Neutrophil (primary cell): ENCODE results near the gene DSG3.

ENCODE experiments used
- H3K27ac ChIP-seq: fragments of 200-600 bp; sonication (generic); 2 replicates; pipeline ENCODE4 v1.5.1; 2016; ENCODE audit warnings: mild to moderate bottlenecking, moderate library complexity
- H3K27me3 ChIP-seq: fragments of 200-600 bp; sonication (generic); 2 replicates; pipeline ENCODE4 v1.6.0; 2016; ENCODE audit warnings: mild to moderate bottlenecking
- H3K36me3 ChIP-seq: fragments of 200-600 bp; sonication (generic); 2 replicates; pipeline ENCODE4 v1.5.1; 2017
- H3K4me1 ChIP-seq, 2 experiments: fragments of 200-600 bp in 1 of 2; sonication (generic) in 1 of 2; 1 replicate in 1 of 2; 2 replicates in 1 of 2; pipeline versions ENCODE4 v1.5.1 to v1.6.1; 2013 to 2016; ENCODE audit warnings: low read depth in 1 of 2, low read length in 1 of 2, mild to moderate bottlenecking in 1 of 2, moderate library complexity in 1 of 2; ENCODE audit not compliant: control insufficient read depth in 1 of 2, insufficient read depth in 1 of 2
- H3K4me3 ChIP-seq, 2 experiments: fragments of 200-600 bp in 1 of 2; sonication (generic) in 1 of 2; 1 replicate in 1 of 2; 2 replicates in 1 of 2; pipeline ENCODE4 v1.5.1; 2013 to 2016; ENCODE audit warnings: low read depth in 1 of 2, low read length in 1 of 2, mild to moderate bottlenecking in 1 of 2, moderate library complexity in 1 of 2
- H3K9me3 ChIP-seq: fragments of 200-600 bp; sonication (generic); 2 replicates; pipeline ENCODE4 v1.5.1; 2016
- CTCF ChIP-seq: fragments of 200-600 bp; sonication (generic); IDR thresholded peaks from 2 replicates; pipeline ENCODE4 v1.5.1; 2016; ENCODE audit warnings: antibody characterized with exemption

DSG3 gene

GRCh38 chr18:31413137-31413536 lies 34.4 kb upstream of the DSG3 start:
- Histone ChIP-seq H3K36me3 (no peaks in the 10 kb centered on the region), H3K4me3 (no peak overlapping the region), H3K4me1 (no peaks in the 10 kb centered on the region), H3K9me3 (no peaks in the 10 kb centered on the region), H3K27ac (no peak overlapping the region), H3K27me3 (peaks cover 12% of the 10 kb centered on the region)
- no peak for TF ChIP-seq CTCF

- no peaks in the 10 kb centered on the region for H3K4me1 ChIP-seq
- H3K36me3 ChIP-seq = no peaks in the 10 kb centered on the region
- H3K27me3 ChIP-seq = no peaks in the 10 kb centered on the region
- no peak overlapping the region for H3K4me3 ChIP-seq
- no peak for TF ChIP-seq CTCF
- H3K27ac ChIP-seq = no peak overlapping the region
- no peaks in the 10 kb centered on the region for H3K9me3 ChIP-seq
Measured at GRCh38 chr18:31417850-31418249, 29.7 kb upstream of the DSG3 start.

GRCh38 chr18:31419457-31419932 lies 28.0 kb upstream of the DSG3 start:
- Histone ChIP-seq H3K4me3 (no peak overlapping the region), H3K4me1 (no peaks in the 10 kb centered on the region), H3K36me3 (no peaks in the 10 kb centered on the region), H3K27ac (no peak overlapping the region), H3K9me3 (no peaks in the 10 kb centered on the region), H3K27me3 (no peaks in the 10 kb centered on the region)
- TF ChIP-seq CTCF = no peak

GRCh38 chr18:31420032-31420431 lies 27.5 kb upstream of the DSG3 start:
- Histone ChIP-seq H3K4me3 (no peak overlapping the region), H3K9me3 (no peaks in the 10 kb centered on the region), H3K27me3 (no peaks in the 10 kb centered on the region), H3K36me3 (no peaks in the 10 kb centered on the region), H3K4me1 (no peaks in the 10 kb centered on the region), H3K27ac (no peak overlapping the region)
- TF ChIP-seq CTCF = no peak

- H3K27me3 ChIP-seq = no peaks in the 10 kb centered on the region
- H3K9me3 ChIP-seq = no peaks in the 10 kb centered on the region
- H3K4me3 ChIP-seq = no peak overlapping the region
- no peak overlapping the region for H3K27ac ChIP-seq
- no peak for TF ChIP-seq CTCF
- H3K4me1 ChIP-seq = no peaks in the 10 kb centered on the region
- no peaks in the 10 kb centered on the region for H3K36me3 ChIP-seq
Measured at GRCh38 chr18:31420524-31420923, 27.0 kb upstream of the DSG3 start.
